Kidney (tissue), 14 donors: ENCODE results near the gene WFDC1. TPM values are rescaled to one million over a fixed set of nuclear protein-coding genes. Genes with fewer than 3 reads are reported as not detected.

Source experiments
- DNase-seq, 5 donors: peaks; one replicate each; pipeline ENCODE4 v3.0.0-alpha.2; 2013 to 2020
- FAIRE-seq: peaks from 2 replicates; lab custom pipeline; 2012; peaks lifted over from hg19 to GRCh38; lab: Jason Lieb, UNC
- H3K27ac ChIP-seq, 2 donors: one replicate each; pipeline ENCODE4 v1.7.0; 2013; ENCODE audit warnings: low read depth in 2 of 2, low read length in 2 of 2, inconsistent platforms in 1 of 2
- H3K27me3 ChIP-seq: one replicate; pipeline ENCODE4 v1.7.1; 2013; ENCODE audit warnings: low read length, inconsistent platforms; ENCODE audit not compliant: control insufficient read depth, insufficient read depth
- H3K36me3 ChIP-seq, 3 donors: one replicate each; pipeline versions ENCODE4 v1.7.0 to v1.7.1; 2013; ENCODE audit warnings: low read length in 3 of 3, control low read depth in 1 of 3, inconsistent platforms in 1 of 3; ENCODE audit not compliant: insufficient read depth in 3 of 3, control insufficient read depth in 2 of 3
- H3K4me1 ChIP-seq, 3 donors: one replicate each; pipeline versions ENCODE4 v1.7.0 to v1.7.1; 2013; ENCODE audit warnings: low read length in 3 of 3, inconsistent platforms in 1 of 3, low read depth in 1 of 3; ENCODE audit not compliant: control insufficient read depth in 2 of 3, insufficient read depth in 2 of 3
- H3K4me3 ChIP-seq, 3 donors: one replicate each; pipeline versions ENCODE4 v1.7.0 to v1.8.1; 2013; ENCODE audit warnings: low read length in 3 of 3, control low read depth in 1 of 3, inconsistent platforms in 1 of 3
- H3K9ac ChIP-seq, 3 donors: one replicate each; pipeline versions ENCODE4 v1.7.0 to v1.7.1; 2013; ENCODE audit warnings: low read length in 3 of 3, control low read depth in 1 of 3, inconsistent platforms in 1 of 3
- H3K9me3 ChIP-seq, 3 donors: one replicate each; pipeline versions ENCODE4 v1.7.0 to v1.7.1; 2013; ENCODE audit warnings: low read length in 3 of 3, control low read depth in 1 of 3, inconsistent platforms in 1 of 3; ENCODE audit not compliant: control insufficient read depth in 2 of 3, insufficient read depth in 1 of 3
- intact Hi-C: fragments of 100-400 bp; cut with DNase I; formaldehyde crosslinking; loops from one replicate; pipeline ENCODE4 v1.11.1; 2022
- polyA plus RNA-seq: library from polyadenylated mRNA; stranded (reverse); fragments of 350-450 nt; fragmentation: Illumina TruSeq; extraction: RNeasy Lipid Tissue Mini Kit (QIAGEN cat#74804); gene quantifications from one replicate; pipeline ENCODE4 v1.2.3, GENCODE V29; 2014; ENCODE audit warnings: low read depth, low replicate concordance; ENCODE audit not compliant: insufficient read depth
- total RNA-seq: library from RNA; stranded (reverse); fragmentation: NEBNext Ultra II Directional; extraction: Animal tissue kit (Norgen Biotek cat#: 25700); gene quantifications from one replicate; pipeline ENCODE4 v1.2.1, GENCODE V29; 2021
- TF ChIP-seq, protein P1 (sequence below): IDR thresholded peaks from 3 replicates; pipeline ENCODE4 v1.5.1; 2012; ENCODE audit warnings: mild to moderate bottlenecking, moderate library complexity, borderline replicate concordance; ENCODE audit not compliant: insufficient read depth; ENCODE audit errors: extremely low read depth
- donor health status: control.
- donor health status: control.
- donor health status: control.
- donor health status: control.
- donor health status: control.
- donor health status: DM: yes; HTN: yes; CAD: no.
- donor health status: Normal renal cell carcinoma (clear cell type).

The WFDC1 gene
- total and polyA plus RNA-seq, 2 donors from 2014 or later = 11.1 to 34.8 TPM

DNA sequence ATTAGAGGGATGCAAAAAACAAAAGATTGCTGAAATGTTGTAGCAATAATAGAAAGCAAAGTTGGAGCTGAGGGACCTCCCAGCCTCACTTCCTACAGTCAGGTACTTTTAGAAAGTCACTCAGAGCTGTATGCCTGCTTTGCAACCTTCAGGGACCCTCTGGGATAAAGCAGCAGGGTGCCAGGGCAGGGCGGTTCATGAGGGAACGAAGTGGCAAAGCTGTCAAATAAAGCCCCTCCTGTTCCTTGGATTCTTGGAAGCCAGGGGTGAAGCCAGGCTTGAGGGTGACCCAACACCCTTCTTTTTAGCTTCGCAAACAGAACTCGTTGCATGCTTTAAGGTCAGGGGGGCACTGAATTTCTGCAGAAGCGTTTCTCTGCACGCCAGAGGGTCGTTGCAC, 74.4 kb downstream of the WFDC1 start:
- peaks cover 11% of the 10 kb centered on the region for H3K27me3 ChIP-seq
- intact Hi-C loops = no loop called here
- no peaks in the 10 kb centered on the region for H3K36me3 ChIP-seq
- H3K27ac ChIP-seq = no peak overlapping the region
- H3K4me1 ChIP-seq = no peaks in the 10 kb centered on the region
- DNase-seq = no peak
- no peak overlapping the region for H3K9ac ChIP-seq
- peak overlapping the region in 2 of 3 donors; percentile 43 to 59 for H3K4me3 ChIP-seq
- TF ChIP-seq, protein P1, sequence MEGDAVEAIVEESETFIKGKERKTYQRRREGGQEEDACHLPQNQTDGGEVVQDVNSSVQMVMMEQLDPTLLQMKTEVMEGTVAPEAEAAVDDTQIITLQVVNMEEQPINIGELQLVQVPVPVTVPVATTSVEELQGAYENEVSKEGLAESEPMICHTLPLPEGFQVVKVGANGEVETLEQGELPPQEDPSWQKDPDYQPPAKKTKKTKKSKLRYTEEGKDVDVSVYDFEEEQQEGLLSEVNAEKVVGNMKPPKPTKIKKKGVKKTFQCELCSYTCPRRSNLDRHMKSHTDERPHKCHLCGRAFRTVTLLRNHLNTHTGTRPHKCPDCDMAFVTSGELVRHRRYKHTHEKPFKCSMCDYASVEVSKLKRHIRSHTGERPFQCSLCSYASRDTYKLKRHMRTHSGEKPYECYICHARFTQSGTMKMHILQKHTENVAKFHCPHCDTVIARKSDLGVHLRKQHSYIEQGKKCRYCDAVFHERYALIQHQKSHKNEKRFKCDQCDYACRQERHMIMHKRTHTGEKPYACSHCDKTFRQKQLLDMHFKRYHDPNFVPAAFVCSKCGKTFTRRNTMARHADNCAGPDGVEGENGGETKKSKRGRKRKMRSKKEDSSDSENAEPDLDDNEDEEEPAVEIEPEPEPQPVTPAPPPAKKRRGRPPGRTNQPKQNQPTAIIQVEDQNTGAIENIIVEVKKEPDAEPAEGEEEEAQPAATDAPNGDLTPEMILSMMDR = no peak
- FAIRE-seq = no peak
- no peaks in the 10 kb centered on the region for H3K9me3 ChIP-seq

DNA sequence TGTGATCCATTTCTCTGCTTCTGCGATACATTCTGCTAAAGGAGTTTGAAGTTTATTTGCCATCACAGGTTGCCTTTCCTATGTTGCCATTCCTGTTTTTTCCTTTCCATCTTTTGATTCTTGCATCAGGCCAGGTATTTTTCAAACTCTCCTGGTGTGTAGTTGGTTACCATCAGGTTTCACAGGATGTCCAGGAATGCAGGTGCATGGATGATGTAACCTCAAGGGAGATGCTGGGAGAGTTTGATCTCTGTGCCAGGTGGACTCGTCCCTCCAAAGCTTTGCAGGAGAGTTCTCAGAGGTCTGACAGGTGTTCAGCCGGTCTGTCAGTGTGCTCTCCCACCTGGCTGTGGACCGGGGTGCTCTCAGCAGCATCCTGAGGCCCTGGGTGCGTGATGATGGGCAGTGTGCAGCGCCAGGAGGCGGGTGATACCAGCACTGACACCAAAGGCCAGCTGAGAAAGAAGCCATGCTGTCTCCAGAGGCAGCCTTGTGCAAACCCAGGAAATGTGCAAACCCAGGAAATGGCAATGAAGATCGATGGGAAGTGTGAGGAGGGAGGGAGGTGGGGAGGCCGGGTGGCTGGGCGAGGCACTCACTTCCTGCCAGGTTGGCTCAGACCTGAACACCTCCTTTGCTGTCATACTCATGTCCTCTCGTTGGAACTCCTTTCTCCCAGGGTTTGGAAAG, 75.4 kb downstream of the WFDC1 start:
- FAIRE-seq (no peak), DNase-seq (no peak)
- Histone ChIP-seq H3K36me3 (no peaks in the 10 kb centered on the region), H3K27me3 (peaks cover 11% of the 10 kb centered on the region), H3K27ac (no peak overlapping the region), H3K9me3 (no peaks in the 10 kb centered on the region), H3K9ac (no peak overlapping the region), H3K4me3 (no peak overlapping the region), H3K4me1 (no peaks in the 10 kb centered on the region)
- intact Hi-C loops = no loop called here
- TF ChIP-seq, protein P1 = no peak

DNA sequence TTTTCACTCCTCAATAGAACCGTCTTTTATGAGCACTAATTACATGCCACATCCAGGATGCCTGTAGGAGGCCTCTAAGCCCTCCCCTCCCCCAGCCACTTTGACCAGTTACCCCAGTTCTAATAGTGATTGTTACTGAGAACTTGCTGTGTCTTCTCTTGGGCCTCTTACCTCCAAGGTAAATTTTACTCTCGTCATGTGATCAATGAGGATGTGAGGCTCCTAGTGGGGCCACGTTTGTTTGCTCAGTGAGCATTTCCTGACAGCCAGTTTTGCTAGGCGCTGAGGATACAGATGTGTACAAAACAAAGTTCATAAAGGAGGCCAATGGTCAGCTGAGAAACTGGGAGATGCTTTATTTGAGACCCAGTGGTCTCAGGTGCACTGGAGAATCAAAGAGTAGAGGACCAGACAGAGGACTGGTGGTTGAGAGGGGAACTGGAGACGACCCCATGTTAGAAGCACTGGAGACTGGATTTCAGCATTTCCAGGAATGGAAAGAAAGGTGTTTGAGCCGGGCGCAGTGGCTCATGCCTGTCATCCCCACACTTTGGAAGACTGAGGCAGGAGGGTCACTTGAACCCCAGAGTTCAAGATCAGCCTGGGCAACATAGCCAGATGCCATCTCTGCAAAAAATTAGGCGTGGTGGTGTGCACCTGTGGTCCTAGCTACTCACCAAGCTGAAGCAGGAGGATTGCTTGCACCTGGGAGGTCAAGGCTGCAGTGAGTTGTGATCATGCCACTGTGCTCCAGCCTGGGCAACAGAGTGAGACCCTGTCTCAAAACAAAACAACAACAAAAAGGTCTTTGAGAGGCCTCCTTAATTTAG, 76.3 kb downstream of the WFDC1 start:
- Histone ChIP-seq H3K36me3 (no peaks in the 10 kb centered on the region), H3K4me3 (no peak overlapping the region), H3K9ac (no peak overlapping the region), H3K27ac (no peak overlapping the region), H3K27me3 (peaks cover 11% of the 10 kb centered on the region), H3K9me3 (no peaks in the 10 kb centered on the region), H3K4me1 (no peaks in the 10 kb centered on the region)
- no peak for FAIRE-seq
- intact Hi-C loops = no loop called here
- TF ChIP-seq, protein P1 = no peak
- DNase-seq = no peak
